ENCODE measurements around the gene PNMA8A.

PNMA8A gene

DNA sequence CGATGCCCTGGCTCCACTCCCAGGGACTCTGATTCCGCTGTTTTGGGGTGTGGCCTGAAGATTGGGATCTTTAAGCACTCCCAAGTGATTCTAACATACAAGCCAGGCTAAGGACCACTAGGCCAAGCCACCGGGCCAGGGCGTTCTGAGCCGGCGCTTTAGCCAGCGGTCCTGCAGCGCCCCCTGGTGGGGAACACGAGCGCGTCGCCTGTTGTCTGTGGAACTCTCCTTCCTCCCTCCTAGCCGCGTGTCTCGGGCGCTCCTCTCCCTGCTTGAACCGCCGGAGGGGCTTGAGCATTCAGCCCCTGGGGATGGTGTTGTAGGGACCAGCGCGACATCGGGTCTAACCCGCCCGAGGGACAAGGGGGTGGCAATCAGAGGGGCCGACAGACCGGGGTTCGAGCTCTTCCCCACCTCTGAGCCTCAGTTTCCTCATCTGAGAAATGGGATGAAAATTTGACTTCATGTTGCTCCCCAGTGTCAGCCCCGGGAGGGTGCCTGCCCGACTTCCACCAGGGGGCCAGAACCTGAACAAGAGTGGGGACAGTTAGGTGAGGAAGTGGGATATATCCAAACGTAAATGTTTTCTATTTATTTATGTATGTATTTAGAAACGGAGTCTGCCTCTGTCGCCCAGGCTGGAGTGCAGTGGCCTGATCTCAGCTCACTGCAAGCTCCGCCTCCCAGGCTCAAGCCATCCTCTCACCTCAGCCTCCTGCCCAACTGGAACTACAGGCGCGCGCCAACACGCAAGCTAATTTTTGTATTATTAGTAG, 42.3 kb upstream of the PNMA8A start:
- peak; percentile 50 to 65 for DNase-seq (ENCODE audit: low read depth in 1 of 2, low spot score in 1 of 2)
- H3K27me3 ChIP-seq (ENCODE audit: insufficient read depth, poor library complexity, severe bottlenecking), result no peaks in the 10 kb centered on the region
- TF ChIP-seq POLR2AphosphoS5 (IDR thresholded peaks at IDR 0.05; ENCODE audit: low read depth) (no peak), GABPA (IDR thresholded peaks at IDR 0.05; ENCODE audit: low read depth) (no peak), SPI1 (IDR thresholded peaks at IDR 0.05; ENCODE audit: borderline replicate concordance, low read depth) (peak; percentile 27; the same call in 1 of the 2 replicates)
- TF ChIP-seq, protein P1, sequence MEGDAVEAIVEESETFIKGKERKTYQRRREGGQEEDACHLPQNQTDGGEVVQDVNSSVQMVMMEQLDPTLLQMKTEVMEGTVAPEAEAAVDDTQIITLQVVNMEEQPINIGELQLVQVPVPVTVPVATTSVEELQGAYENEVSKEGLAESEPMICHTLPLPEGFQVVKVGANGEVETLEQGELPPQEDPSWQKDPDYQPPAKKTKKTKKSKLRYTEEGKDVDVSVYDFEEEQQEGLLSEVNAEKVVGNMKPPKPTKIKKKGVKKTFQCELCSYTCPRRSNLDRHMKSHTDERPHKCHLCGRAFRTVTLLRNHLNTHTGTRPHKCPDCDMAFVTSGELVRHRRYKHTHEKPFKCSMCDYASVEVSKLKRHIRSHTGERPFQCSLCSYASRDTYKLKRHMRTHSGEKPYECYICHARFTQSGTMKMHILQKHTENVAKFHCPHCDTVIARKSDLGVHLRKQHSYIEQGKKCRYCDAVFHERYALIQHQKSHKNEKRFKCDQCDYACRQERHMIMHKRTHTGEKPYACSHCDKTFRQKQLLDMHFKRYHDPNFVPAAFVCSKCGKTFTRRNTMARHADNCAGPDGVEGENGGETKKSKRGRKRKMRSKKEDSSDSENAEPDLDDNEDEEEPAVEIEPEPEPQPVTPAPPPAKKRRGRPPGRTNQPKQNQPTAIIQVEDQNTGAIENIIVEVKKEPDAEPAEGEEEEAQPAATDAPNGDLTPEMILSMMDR (IDR thresholded peaks at IDR 0.05; ENCODE audit: insufficient read depth, low read length), result peak; percentile 56
- H3K27ac ChIP-seq (replicated peaks), result no peak overlapping the region
- no peak overlapping the region for H3K4me3 ChIP-seq (replicated peaks; ENCODE audit: insufficient read depth, low read length)

DNA sequence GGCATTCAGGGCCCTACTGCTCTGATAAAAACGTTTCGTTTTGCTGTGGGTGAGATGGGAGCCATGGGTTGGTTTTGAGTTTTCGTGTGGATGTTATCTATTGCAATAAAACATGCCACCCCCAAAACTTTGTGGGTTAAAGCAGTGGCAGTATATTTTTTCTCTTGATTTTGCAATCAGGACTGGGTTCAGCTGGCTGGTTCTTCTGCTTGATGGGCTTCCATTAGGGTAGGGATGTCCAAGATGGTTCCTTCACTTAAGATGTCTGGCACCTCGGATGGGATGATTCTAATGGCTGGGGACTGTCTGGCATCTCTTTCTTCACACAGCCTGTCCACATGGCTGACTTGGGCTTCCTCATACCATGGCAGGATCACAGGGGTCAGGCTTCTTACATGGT, 39.9 kb upstream of the PNMA8A start:
- no peak overlapping the region for H3K4me3 ChIP-seq (replicated peaks; ENCODE audit: insufficient read depth, low read length)
- no peak for TF ChIP-seq GABPA (IDR thresholded peaks at IDR 0.05; ENCODE audit: low read depth)
- TF ChIP-seq, protein P1 (IDR thresholded peaks at IDR 0.05; ENCODE audit: insufficient read depth, low read length), result no peak
- no peak for TF ChIP-seq SPI1 (IDR thresholded peaks at IDR 0.05; ENCODE audit: borderline replicate concordance, low read depth)
- no peak for TF ChIP-seq POLR2AphosphoS5 (IDR thresholded peaks at IDR 0.05; ENCODE audit: low read depth)
- TF ChIP-seq, protein P2, sequence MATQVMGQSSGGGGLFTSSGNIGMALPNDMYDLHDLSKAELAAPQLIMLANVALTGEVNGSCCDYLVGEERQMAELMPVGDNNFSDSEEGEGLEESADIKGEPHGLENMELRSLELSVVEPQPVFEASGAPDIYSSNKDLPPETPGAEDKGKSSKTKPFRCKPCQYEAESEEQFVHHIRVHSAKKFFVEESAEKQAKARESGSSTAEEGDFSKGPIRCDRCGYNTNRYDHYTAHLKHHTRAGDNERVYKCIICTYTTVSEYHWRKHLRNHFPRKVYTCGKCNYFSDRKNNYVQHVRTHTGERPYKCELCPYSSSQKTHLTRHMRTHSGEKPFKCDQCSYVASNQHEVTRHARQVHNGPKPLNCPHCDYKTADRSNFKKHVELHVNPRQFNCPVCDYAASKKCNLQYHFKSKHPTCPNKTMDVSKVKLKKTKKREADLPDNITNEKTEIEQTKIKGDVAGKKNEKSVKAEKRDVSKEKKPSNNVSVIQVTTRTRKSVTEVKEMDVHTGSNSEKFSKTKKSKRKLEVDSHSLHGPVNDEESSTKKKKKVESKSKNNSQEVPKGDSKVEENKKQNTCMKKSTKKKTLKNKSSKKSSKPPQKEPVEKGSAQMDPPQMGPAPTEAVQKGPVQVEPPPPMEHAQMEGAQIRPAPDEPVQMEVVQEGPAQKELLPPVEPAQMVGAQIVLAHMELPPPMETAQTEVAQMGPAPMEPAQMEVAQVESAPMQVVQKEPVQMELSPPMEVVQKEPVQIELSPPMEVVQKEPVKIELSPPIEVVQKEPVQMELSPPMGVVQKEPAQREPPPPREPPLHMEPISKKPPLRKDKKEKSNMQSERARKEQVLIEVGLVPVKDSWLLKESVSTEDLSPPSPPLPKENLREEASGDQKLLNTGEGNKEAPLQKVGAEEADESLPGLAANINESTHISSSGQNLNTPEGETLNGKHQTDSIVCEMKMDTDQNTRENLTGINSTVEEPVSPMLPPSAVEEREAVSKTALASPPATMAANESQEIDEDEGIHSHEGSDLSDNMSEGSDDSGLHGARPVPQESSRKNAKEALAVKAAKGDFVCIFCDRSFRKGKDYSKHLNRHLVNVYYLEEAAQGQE (IDR thresholded peaks at IDR 0.05; ENCODE audit: insufficient replicate concordance, low read depth), result no peak

DNA sequence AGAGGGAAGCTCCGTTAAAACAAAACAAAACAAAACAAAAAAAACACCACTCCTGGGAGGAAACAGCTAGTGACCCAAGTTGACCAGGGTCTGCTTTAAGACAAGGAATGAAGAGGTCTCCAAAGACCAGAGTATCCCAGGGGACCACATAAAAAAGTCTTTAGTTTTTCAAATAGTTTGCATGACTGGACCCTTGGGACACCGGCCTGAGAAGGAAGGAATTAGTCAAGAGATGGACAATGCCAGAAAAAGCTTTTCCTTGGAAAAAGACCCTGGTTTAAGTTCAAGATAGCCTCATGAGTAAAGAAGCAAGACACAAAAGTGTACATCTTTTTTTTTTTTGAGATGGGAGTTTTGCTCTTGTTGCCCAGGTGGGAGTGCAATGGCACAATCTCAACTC, 36.8 kb upstream of the PNMA8A start:
- Histone ChIP-seq H3K27me3 (ENCODE audit: insufficient read depth, poor library complexity, severe bottlenecking) (no peaks in the 10 kb centered on the region), H3K27ac (replicated peaks) (no peak overlapping the region), H3K4me3 (replicated peaks; ENCODE audit: insufficient read depth, low read length) (no peak overlapping the region)
- no peak for TF ChIP-seq SPI1 (IDR thresholded peaks at IDR 0.05; ENCODE audit: borderline replicate concordance, low read depth)
- no peak for TF ChIP-seq GABPA (IDR thresholded peaks at IDR 0.05; ENCODE audit: low read depth)
- no peak for TF ChIP-seq POLR2AphosphoS5 (IDR thresholded peaks at IDR 0.05; ENCODE audit: low read depth)
- TF ChIP-seq, protein P2 (IDR thresholded peaks at IDR 0.05; ENCODE audit: insufficient replicate concordance, low read depth), result no peak
- TF ChIP-seq, protein P1 (IDR thresholded peaks at IDR 0.05; ENCODE audit: insufficient read depth, low read length), result no peak
- no peak for DNase-seq (ENCODE audit: low read depth in 1 of 2, low spot score in 1 of 2)

More for the DNA sequence above, 39.9 kb upstream of the PNMA8A start:
- DNase-seq (ENCODE audit: low read depth in 1 of 2, low spot score in 1 of 2), result no peak
- Histone ChIP-seq H3K27ac (replicated peaks) (no peak overlapping the region), H3K27me3 (ENCODE audit: insufficient read depth, poor library complexity, severe bottlenecking) (no peaks in the 10 kb centered on the region)

Measured in HL-60 (cell line).